Keratinocyte (primary cell): ENCODE data around the gene PEX7. TPM values are rescaled to one million over a fixed set of nuclear protein-coding genes. Genes with fewer than 3 reads are reported as not detected.

Source experiments
- DNase-seq: peaks from one replicate; pipeline ENCODE4 v3.0.0-alpha.2; 2011; ENCODE audit warnings: low read depth, missing footprints, low spot score
- FAIRE-seq: peaks from 2 replicates; lab custom pipeline; 2011; peaks lifted over from hg19 to GRCh38; lab: Jason Lieb, UNC
- H2AFZ ChIP-seq: 2 replicates; pipeline ENCODE4 v1.6.0; 2012; ENCODE audit warnings: low read length, control low read depth, inconsistent platforms; ENCODE audit not compliant: control insufficient read depth
- H3K27ac ChIP-seq: 2 replicates; pipeline ENCODE4 v1.5.1; 2011; ENCODE audit warnings: low read length; ENCODE audit not compliant: control insufficient read depth, insufficient read depth
- H3K27me3 ChIP-seq: 3 replicates; pipeline ENCODE4 v1.6.0; 2011; ENCODE audit warnings: low read length; ENCODE audit not compliant: control insufficient read depth, insufficient read depth; ENCODE audit errors: extremely low read depth
- H3K36me3 ChIP-seq, 2 experiments: 2 replicates in 1 of 2; 3 replicates in 1 of 2; pipeline ENCODE4 v1.5.1; 2011; ENCODE audit warnings: low read length in 2 of 2, mild to moderate bottlenecking in 1 of 2; ENCODE audit not compliant: control insufficient read depth in 2 of 2, insufficient read depth in 2 of 2; ENCODE audit errors: extremely low read depth in 1 of 2
- H3K4me1 ChIP-seq: 3 replicates; pipeline ENCODE4 v1.5.1; 2011; ENCODE audit warnings: low read length; ENCODE audit not compliant: control insufficient read depth, insufficient read depth; ENCODE audit errors: extremely low read depth
- H3K4me2 ChIP-seq: 3 replicates; pipeline ENCODE4 v1.6.0; 2011; ENCODE audit warnings: low read depth, low read length; ENCODE audit not compliant: control insufficient read depth, insufficient read depth; ENCODE audit errors: extremely low read depth
- H3K4me3 ChIP-seq, 3 experiments: fragments of 200-600 bp in 1 of 3; sonication (generic) in 1 of 3; 2 replicates in 2 of 3; 3 replicates in 1 of 3; pipeline ENCODE4 v1.5.1; 2011 to 2016; ENCODE audit warnings: low read length in 3 of 3, mild to moderate bottlenecking in 3 of 3, control low read depth in 2 of 3, inconsistent platforms in 1 of 3, low read depth in 1 of 3, mixed read lengths in 1 of 3, mixed run types in 1 of 3, moderate library complexity in 1 of 3; ENCODE audit not compliant: control insufficient read depth in 2 of 3, insufficient read depth in 2 of 3; ENCODE audit errors: extremely low read depth in 1 of 3
- H3K79me2 ChIP-seq: 2 replicates; pipeline ENCODE4 v1.6.0; 2012; ENCODE audit warnings: low read length; ENCODE audit not compliant: control insufficient read depth, insufficient read depth
- H3K9ac ChIP-seq: 3 replicates; pipeline ENCODE4 v1.6.0; 2011; ENCODE audit warnings: low read length; ENCODE audit not compliant: control insufficient read depth, insufficient read depth; ENCODE audit errors: extremely low read depth
- H3K9me1 ChIP-seq: 3 replicates; pipeline ENCODE4 v1.6.0; 2011; ENCODE audit warnings: low read length; ENCODE audit not compliant: control insufficient read depth, insufficient read depth; ENCODE audit errors: extremely low read depth
- H3K9me3 ChIP-seq: 2 replicates; pipeline ENCODE4 v1.5.1; 2012; ENCODE audit warnings: low read depth, low read length; ENCODE audit not compliant: control insufficient read depth
- H4K20me1 ChIP-seq: 3 replicates; pipeline ENCODE4 v1.6.0; 2011; ENCODE audit warnings: low read length; ENCODE audit not compliant: control insufficient read depth, insufficient read depth; ENCODE audit errors: extremely low read depth
- CTCF ChIP-seq, 3 experiments: IDR thresholded peaks in 1 of 3; conservative IDR thresholded peaks in 1 of 3; optimal IDR thresholded peaks in 1 of 3; 2 replicates in 2 of 3; 3 replicates in 1 of 3; pipeline versions ENCODE3 to v1.5.1; 2011; ENCODE audit warnings: low read length in 3 of 3, mild to moderate bottlenecking in 3 of 3, moderate library complexity in 2 of 3, control low read depth in 1 of 3, inconsistent platforms in 1 of 3; ENCODE audit not compliant: insufficient read depth in 2 of 3; ENCODE audit errors: extremely low read depth in 1 of 3
- EZH2 ChIP-seq: IDR thresholded peaks from one replicate; pipeline ENCODE4 v1.6.1; 2012; ENCODE audit warnings: inconsistent platforms, mild to moderate bottlenecking, low read length, moderate library complexity
- dilution Hi-C: fragments of 300-500 bp; cut with MboI; formaldehyde crosslinking; loops from one replicate; pipeline ENCODE4 v1.7.0; 2020; ENCODE audit warnings: low sequenced_read_pairs; ENCODE audit not compliant: extremely low pct_ligation_motif_present
- polyA plus RNA-seq, 5 experiments: library from polyadenylated mRNA; depleted of rRNA in 3 of 5; stranded (reverse) in 3 of 5; stranded (forward) in 1 of 5; unstranded in 1 of 5; fragments of >200 nt; gene quantifications; 1 replicate in 1 of 5; 2 replicates in 3 of 5; 3 replicates in 1 of 5; pipeline versions ENCODE4 v1.2.1 to v1.2.3, GENCODE V29; 2011 to 2012; ENCODE audit warnings: missing spikeins in 2 of 5, low read depth in 1 of 5, low replicate concordance in 1 of 5

The PEX7 gene
- polyA plus RNA-seq, 1 donor (not counting 4 experiments of a cell fraction or from before 2014, with no cell fraction given) = 15.6 TPM

- Histone ChIP-seq H2AFZ (no peak overlapping the region), H3K79me2 (no peaks in the 10 kb centered on the region)
Observed at GRCh38 chr6:136775081-136775480, 47.3 kb upstream of the PEX7 start.

GRCh38 chr6:136775548-136775947 lies 46.8 kb upstream of the PEX7 start:
- Histone ChIP-seq H3K4me3 (no peak overlapping the region), H3K36me3 (no peaks in the 10 kb centered on the region), H2AFZ (no peak overlapping the region), H3K79me2 (no peaks in the 10 kb centered on the region), H3K27ac (no peak overlapping the region), H3K9ac (no peak overlapping the region), H3K4me1 (peaks cover 11% of the 10 kb centered on the region), H3K27me3 (no peaks in the 10 kb centered on the region), H3K9me3 (no peaks in the 10 kb centered on the region), H3K9me1 (no peaks in the 10 kb centered on the region), H4K20me1 (no peaks in the 10 kb centered on the region), H3K4me2 (no peak overlapping the region)
- no peak for FAIRE-seq
- no peak for DNase-seq
- no peak for TF ChIP-seq CTCF (optimal IDR thresholded peaks at IDR 0.05 in 1 of 3, IDR thresholded peaks at IDR 0.05 in 1 of 3, conservative IDR thresholded peaks at IDR 0.05 in 1 of 3; ENCODE audit: extremely low read depth in 1 of 3, insufficient read depth in 2 of 3, low read length in 3 of 3)
- no peak for TF ChIP-seq EZH2
- dilution Hi-C loops = no loop called here

More at GRCh38 chr6:136775081-136775480, 47.3 kb upstream of the PEX7 start:
- FAIRE-seq (no peak), DNase-seq (no peak)
- Histone ChIP-seq H3K9ac (no peak overlapping the region), H3K9me3 (no peaks in the 10 kb centered on the region), H3K4me3 (no peak overlapping the region), H3K4me1 (peaks cover 11% of the 10 kb centered on the region), H4K20me1 (no peaks in the 10 kb centered on the region), H3K27me3 (no peaks in the 10 kb centered on the region), H3K36me3 (no peaks in the 10 kb centered on the region), H3K4me2 (peak overlapping the region; percentile 38), H3K9me1 (no peaks in the 10 kb centered on the region), H3K27ac (no peak overlapping the region)
- dilution Hi-C loops = no loop called here
- TF ChIP-seq EZH2 = no peak
- TF ChIP-seq CTCF (optimal IDR thresholded peaks at IDR 0.05 in 1 of 3, IDR thresholded peaks at IDR 0.05 in 1 of 3, conservative IDR thresholded peaks at IDR 0.05 in 1 of 3; ENCODE audit: extremely low read depth in 1 of 3, insufficient read depth in 2 of 3, low read length in 3 of 3) = no peak
